HepG2 (cell line): ENCODE measurements around the gene RPRD2. TPM values are rescaled to one million over a fixed set of nuclear protein-coding genes. Genes with fewer than 3 reads are reported as not detected.

ENCODE experiments used
- CBX1 ChIP-seq: IDR thresholded peaks from one replicate; pipeline ENCODE4 v1.6.1; 2016; ENCODE audit warnings: antibody characterized with exemption, low read depth
- CEBPB ChIP-seq: IDR thresholded peaks from 2 replicates; pipeline ENCODE4 v1.6.1; 2011; ENCODE audit warnings: low read depth, low read length, improper control_type of control experiment, borderline replicate concordance
- EED ChIP-seq: sonication (generic); formaldehyde crosslinking; IDR thresholded peaks from 2 replicates; pipeline ENCODE4 v1.5.0; 2020; ENCODE audit warnings: mild to moderate bottlenecking, missing genetic modification reagents
- JDP2 ChIP-seq: sonication (generic); formaldehyde crosslinking; IDR thresholded peaks from 2 replicates; pipeline ENCODE4 v1.8.1; 2022; ENCODE audit warnings: missing genetic modification reagents, borderline replicate concordance
- KAT2B ChIP-seq: fragments of 150-350 bp; IDR thresholded peaks from 2 replicates; pipeline ENCODE4 v1.6.1; 2014; ENCODE audit warnings: low read depth, low read length, borderline replicate concordance
- MLLT10 ChIP-seq: sonication (generic); formaldehyde crosslinking; IDR thresholded peaks from 2 replicates; pipeline ENCODE4 v1.4.0; 2020; ENCODE audit warnings: missing genetic modification reagents
- PCBP1 ChIP-seq: fragments of 200-400 bp; formaldehyde crosslinking; IDR thresholded peaks from 2 replicates; pipeline ENCODE4 v1.6.1; 2017; ENCODE audit warnings: mild to moderate bottlenecking, low read depth, low read length, borderline replicate concordance
- SAP130 ChIP-seq: IDR thresholded peaks from 2 replicates; pipeline ENCODE4 v1.6.1; 2016; ENCODE audit warnings: low read depth
- SNAPC2 ChIP-seq: sonication (generic); formaldehyde crosslinking; IDR thresholded peaks from 2 replicates; pipeline ENCODE4 v1.8.1; 2022; ENCODE audit warnings: mild to moderate bottlenecking, missing genetic modification reagents
- ZFX ChIP-seq: sonication (generic); formaldehyde crosslinking; IDR thresholded peaks from 2 replicates; pipeline ENCODE4 v1.4.0; 2020; ENCODE audit warnings: mild to moderate bottlenecking, low read depth, missing genetic modification reagents, moderate library complexity
- ZNF12 ChIP-seq: sonication (generic); formaldehyde crosslinking; IDR thresholded peaks from 2 replicates; pipeline ENCODE4 v1.5.0; 2020; ENCODE audit warnings: missing genetic modification reagents
- polyA plus RNA-seq, 8 experiments: library from polyadenylated mRNA; depleted of rRNA in 3 of 8; stranded (reverse) in 7 of 8; unstranded in 1 of 8; fragments of >200 nt; fragmentation: Illumina TruSeq in 4 of 8; extraction: Trizol in 4 of 8; gene quantifications; 2 replicates each; pipeline versions ENCODE4 v1.2.1 to v1.2.3, GENCODE V29; 2011 to 2016; ENCODE audit warnings: low read depth in 4 of 8, missing spikeins in 1 of 8, mixed read lengths in 1 of 8; ENCODE audit not compliant: insufficient read depth in 1 of 8
- total RNA-seq, 5 experiments: library from RNA; depleted of rRNA; stranded (reverse); fragments of >200 nt; fragmentation: Illumina TruSeq; extraction: Trizol; gene quantifications; 2 replicates each; pipeline ENCODE4 v1.2.3, GENCODE V29; 2016; ENCODE audit warnings: low read depth in 1 of 5
- TF ChIP-seq, protein P1 (sequence below): sonication (generic); formaldehyde crosslinking; IDR thresholded peaks from 2 replicates; pipeline ENCODE4 v1.5.1; 2020; ENCODE audit warnings: mild to moderate bottlenecking, missing genetic modification reagents, borderline replicate concordance
- TF ChIP-seq, protein P2 (sequence below): sonication (generic); formaldehyde crosslinking; conservative IDR thresholded peaks from 2 replicates; pipeline ENCODE4 v1.4.0; 2020; ENCODE audit warnings: missing genetic modification reagents
- TF ChIP-seq, protein P3 (sequence below): sonication (generic); formaldehyde crosslinking; IDR thresholded peaks from 2 replicates; pipeline ENCODE4 v1.5.1; 2020; ENCODE audit warnings: missing genetic modification reagents, mild to moderate bottlenecking, borderline replicate concordance
- TF ChIP-seq, protein P4 (sequence below): sonication (generic); formaldehyde crosslinking; IDR thresholded peaks from 2 replicates; pipeline ENCODE4 v1.5.0; 2020; ENCODE audit warnings: mild to moderate bottlenecking, missing genetic modification reagents
- TF ChIP-seq, protein P5 (sequence below): sonication (generic); formaldehyde crosslinking; IDR thresholded peaks from 2 replicates; pipeline ENCODE4 v1.8.1; 2023; ENCODE audit warnings: mild to moderate bottlenecking, moderate library complexity, missing genetic modification reagents
- TF ChIP-seq, protein P6 (sequence below): IDR thresholded peaks from 2 replicates; pipeline ENCODE4 v1.6.1; 2016; ENCODE audit warnings: missing genetic modification reagents, missing compliant biosample characterization

The RPRD2 gene
- total and polyA plus RNA-seq, 2 of the 13 experiments (the other 11 are each of a cell fraction or from before 2014, with no cell fraction given), result 8.0 to 8.9 TPM

DNA sequence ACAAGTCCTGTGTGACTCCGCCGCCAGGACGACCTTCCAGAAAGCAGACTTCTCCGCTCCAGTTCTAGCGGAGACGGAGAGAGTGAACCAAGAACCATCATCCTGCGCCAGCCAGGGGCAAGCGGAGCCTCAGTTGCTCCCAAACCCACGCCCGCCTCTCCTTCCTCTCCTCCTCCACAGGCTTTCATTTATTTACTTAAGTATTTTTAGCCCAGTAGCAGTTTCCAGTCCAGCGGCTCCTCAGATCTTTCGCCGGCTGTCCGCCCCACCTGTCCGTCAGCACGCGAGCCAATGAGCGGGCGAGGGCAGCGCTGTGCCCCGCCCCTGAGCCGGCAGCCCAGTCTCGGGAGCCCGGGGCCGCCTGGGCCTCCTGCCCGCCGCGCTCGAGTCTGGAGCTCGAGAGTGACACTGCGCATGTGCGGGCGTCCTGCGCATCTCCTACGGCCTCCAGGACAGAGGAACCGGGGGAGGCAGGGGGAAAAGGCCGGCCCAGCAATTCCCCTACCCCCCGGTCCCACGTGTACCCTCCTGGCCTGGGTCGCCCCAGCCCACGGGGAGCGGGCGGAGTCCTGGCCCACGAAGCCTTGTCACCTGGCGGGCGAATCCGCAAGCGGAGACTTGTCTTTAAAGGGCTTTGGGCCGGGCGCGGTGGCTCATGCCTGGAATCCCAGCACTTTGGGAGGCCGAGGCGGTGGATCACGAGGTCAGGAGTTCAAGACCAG lies 151.5 kb downstream of the RPRD2 start, which contains the start of gene FALEC (continued):
- TF ChIP-seq, protein P1, sequence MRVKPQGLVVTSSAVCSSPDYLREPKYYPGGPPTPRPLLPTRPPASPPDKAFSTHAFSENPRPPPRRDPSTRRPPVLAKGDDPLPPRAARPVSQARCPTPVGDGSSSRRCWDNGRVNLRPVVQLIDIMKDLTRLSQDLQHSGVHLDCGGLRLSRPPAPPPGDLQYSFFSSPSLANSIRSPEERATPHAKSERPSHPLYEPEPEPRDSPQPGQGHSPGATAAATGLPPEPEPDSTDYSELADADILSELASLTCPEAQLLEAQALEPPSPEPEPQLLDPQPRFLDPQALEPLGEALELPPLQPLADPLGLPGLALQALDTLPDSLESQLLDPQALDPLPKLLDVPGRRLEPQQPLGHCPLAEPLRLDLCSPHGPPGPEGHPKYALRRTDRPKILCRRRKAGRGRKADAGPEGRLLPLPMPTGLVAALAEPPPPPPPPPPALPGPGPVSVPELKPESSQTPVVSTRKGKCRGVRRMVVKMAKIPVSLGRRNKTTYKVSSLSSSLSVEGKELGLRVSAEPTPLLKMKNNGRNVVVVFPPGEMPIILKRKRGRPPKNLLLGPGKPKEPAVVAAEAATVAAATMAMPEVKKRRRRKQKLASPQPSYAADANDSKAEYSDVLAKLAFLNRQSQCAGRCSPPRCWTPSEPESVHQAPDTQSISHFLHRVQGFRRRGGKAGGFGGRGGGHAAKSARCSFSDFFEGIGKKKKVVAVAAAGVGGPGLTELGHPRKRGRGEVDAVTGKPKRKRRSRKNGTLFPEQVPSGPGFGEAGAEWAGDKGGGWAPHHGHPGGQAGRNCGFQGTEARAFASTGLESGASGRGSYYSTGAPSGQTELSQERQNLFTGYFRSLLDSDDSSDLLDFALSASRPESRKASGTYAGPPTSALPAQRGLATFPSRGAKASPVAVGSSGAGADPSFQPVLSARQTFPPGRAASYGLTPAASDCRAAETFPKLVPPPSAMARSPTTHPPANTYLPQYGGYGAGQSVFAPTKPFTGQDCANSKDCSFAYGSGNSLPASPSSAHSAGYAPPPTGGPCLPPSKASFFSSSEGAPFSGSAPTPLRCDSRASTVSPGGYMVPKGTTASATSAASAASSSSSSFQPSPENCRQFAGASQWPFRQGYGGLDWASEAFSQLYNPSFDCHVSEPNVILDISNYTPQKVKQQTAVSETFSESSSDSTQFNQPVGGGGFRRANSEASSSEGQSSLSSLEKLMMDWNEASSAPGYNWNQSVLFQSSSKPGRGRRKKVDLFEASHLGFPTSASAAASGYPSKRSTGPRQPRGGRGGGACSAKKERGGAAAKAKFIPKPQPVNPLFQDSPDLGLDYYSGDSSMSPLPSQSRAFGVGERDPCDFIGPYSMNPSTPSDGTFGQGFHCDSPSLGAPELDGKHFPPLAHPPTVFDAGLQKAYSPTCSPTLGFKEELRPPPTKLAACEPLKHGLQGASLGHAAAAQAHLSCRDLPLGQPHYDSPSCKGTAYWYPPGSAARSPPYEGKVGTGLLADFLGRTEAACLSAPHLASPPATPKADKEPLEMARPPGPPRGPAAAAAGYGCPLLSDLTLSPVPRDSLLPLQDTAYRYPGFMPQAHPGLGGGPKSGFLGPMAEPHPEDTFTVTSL (CRISPR knock-in tag), result peak; percentile 25; the same call in 1 of the 2 replicates
- TF ChIP-seq ZNF12 (CRISPR knock-in tag), result no peak
- TF ChIP-seq, protein P2, sequence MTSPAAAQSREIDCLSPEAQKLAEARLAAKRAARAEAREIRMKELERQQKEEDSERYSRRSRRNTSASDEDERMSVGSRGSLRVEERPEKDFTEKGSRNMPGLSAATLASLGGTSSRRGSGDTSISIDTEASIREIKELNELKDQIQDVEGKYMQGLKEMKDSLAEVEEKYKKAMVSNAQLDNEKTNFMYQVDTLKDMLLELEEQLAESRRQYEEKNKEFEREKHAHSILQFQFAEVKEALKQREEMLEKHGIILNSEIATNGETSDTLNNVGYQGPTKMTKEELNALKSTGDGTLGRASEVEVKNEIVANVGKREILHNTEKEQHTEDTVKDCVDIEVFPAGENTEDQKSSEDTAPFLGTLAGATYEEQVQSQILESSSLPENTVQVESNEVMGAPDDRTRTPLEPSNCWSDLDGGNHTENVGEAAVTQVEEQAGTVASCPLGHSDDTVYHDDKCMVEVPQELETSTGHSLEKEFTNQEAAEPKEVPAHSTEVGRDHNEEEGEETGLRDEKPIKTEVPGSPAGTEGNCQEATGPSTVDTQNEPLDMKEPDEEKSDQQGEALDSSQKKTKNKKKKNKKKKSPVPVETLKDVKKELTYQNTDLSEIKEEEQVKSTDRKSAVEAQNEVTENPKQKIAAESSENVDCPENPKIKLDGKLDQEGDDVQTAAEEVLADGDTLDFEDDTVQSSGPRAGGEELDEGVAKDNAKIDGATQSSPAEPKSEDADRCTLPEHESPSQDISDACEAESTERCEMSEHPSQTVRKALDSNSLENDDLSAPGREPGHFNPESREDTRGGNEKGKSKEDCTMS (CRISPR knock-in tag), result no peak
- no peak for TF ChIP-seq MLLT10 (CRISPR knock-in tag)
- TF ChIP-seq PCBP1, result no peak
- TF ChIP-seq CEBPB, result no peak
- peak; percentile 65; the same call in 1 of the 2 replicates for TF ChIP-seq SAP130
- TF ChIP-seq EED (CRISPR knock-in tag), result no peak
- peak; percentile 94 for TF ChIP-seq ZFX (CRISPR knock-in tag)
- no peak for TF ChIP-seq JDP2 (CRISPR knock-in tag)
- no peak for TF ChIP-seq CBX1
- TF ChIP-seq, protein P3, sequence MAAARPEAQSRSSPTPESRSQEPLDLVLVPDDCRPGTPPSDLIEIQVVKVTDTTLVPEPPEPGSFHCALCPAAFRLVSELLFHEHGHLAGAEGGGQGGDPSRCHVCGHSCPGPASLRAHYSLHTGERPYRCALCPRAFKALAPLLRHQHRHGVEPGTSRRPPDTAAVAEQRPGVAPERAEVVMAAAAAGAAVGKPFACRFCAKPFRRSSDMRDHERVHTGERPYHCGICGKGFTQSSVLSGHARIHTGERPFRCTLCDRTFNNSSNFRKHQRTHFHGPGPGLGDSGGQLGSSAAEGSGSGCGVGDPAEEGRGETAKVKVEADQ, result no peak
- TF ChIP-seq, protein P4, sequence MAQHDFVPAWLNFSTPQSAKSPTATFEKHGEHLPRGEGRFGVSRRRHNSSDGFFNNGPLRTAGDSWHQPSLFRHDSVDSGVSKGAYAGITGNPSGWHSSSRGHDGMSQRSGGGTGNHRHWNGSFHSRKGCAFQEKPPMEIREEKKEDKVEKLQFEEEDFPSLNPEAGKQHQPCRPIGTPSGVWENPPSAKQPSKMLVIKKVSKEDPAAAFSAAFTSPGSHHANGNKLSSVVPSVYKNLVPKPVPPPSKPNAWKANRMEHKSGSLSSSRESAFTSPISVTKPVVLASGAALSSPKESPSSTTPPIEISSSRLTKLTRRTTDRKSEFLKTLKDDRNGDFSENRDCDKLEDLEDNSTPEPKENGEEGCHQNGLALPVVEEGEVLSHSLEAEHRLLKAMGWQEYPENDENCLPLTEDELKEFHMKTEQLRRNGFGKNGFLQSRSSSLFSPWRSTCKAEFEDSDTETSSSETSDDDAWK (CRISPR knock-in tag), result no peak
- TF ChIP-seq, protein P5, sequence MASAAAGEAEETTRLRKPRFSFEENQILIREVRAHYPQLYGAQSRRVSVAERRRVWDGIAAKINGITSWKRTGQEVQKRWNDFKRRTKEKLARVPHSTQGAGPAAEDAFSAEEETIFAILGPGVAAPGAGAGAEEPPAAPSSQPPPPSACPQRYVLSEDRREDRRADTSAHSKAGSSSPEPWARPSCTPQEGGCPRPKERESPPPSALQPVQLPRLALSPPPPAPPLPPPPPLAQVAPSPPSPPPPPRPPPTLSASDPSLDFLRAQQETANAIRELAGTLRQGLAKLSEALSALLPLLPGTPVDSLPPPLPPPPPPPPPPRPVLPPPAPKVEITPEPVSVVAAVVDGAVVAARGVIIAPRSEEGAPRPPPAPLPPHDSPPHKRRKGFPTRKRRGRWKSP, result peak; percentile 34; the same call in 1 of the 2 replicates
- no peak for TF ChIP-seq KAT2B
- TF ChIP-seq, protein P6, sequence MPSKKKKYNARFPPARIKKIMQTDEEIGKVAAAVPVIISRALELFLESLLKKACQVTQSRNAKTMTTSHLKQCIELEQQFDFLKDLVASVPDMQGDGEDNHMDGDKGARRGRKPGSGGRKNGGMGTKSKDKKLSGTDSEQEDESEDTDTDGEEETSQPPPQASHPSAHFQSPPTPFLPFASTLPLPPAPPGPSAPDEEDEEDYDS (CRISPR knock-in tag), result peak; percentile 63
- no peak for TF ChIP-seq SNAPC2 (CRISPR knock-in tag)
